ENCODE data around the gene PFAS.

PFAS gene

DNA sequence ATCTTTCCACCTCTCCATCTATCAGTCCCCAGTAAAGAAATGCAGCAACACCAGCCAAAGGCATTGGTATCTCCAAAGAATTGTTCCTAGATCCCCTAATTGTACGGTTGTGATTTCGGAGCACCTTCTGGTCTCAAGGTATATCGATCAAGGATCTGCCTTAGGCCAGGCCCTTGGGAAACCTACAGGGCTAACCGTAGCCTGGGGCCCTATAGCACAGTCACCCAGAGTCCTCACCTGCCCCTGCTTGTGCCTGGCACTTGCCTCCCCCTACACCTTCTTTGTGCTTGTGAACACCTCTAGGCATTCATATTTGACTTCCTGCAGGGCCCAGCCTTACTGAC, 21.9 kb upstream of the PFAS start:
- in situ Hi-C loops (cut with MboI; ENCODE audit: low sequenced_read_pairs, unreplicated experiment) = no loop called here
- TF ChIP-seq, protein P1, sequence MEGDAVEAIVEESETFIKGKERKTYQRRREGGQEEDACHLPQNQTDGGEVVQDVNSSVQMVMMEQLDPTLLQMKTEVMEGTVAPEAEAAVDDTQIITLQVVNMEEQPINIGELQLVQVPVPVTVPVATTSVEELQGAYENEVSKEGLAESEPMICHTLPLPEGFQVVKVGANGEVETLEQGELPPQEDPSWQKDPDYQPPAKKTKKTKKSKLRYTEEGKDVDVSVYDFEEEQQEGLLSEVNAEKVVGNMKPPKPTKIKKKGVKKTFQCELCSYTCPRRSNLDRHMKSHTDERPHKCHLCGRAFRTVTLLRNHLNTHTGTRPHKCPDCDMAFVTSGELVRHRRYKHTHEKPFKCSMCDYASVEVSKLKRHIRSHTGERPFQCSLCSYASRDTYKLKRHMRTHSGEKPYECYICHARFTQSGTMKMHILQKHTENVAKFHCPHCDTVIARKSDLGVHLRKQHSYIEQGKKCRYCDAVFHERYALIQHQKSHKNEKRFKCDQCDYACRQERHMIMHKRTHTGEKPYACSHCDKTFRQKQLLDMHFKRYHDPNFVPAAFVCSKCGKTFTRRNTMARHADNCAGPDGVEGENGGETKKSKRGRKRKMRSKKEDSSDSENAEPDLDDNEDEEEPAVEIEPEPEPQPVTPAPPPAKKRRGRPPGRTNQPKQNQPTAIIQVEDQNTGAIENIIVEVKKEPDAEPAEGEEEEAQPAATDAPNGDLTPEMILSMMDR (IDR thresholded peaks at IDR 0.05; ENCODE audit: borderline replicate concordance, control extremely low read depth, extremely low read depth, insufficient read depth, missing control alignments) = no peak
- no peak for DNase-seq (ENCODE audit: low spot score)

DNA sequence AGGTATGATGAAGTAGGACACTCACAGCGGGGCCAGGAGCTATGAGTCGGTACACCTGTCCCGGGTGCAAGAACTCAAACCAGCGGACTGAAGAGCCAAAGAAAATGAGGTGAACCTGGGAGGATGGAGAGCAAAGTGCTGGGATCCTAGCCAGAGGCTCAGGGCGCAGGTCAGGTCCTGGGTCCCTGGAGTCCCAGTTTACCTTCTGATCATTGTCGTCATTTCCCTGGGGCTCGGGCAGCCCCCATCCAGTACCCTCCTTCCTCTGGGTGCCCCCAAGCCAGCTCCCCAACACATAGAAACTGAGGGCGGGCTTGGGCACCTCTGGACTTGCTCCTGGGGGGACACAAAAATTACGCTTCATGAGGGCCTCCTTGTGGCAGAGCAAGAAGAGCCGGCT, 17.4 kb upstream of the PFAS start:
- no peak for DNase-seq (ENCODE audit: low spot score)
- in situ Hi-C loops (cut with MboI; ENCODE audit: low sequenced_read_pairs, unreplicated experiment) = no loop called here
- TF ChIP-seq, protein P1 (IDR thresholded peaks at IDR 0.05; ENCODE audit: borderline replicate concordance, control extremely low read depth, extremely low read depth, insufficient read depth, missing control alignments) = no peak

DNA sequence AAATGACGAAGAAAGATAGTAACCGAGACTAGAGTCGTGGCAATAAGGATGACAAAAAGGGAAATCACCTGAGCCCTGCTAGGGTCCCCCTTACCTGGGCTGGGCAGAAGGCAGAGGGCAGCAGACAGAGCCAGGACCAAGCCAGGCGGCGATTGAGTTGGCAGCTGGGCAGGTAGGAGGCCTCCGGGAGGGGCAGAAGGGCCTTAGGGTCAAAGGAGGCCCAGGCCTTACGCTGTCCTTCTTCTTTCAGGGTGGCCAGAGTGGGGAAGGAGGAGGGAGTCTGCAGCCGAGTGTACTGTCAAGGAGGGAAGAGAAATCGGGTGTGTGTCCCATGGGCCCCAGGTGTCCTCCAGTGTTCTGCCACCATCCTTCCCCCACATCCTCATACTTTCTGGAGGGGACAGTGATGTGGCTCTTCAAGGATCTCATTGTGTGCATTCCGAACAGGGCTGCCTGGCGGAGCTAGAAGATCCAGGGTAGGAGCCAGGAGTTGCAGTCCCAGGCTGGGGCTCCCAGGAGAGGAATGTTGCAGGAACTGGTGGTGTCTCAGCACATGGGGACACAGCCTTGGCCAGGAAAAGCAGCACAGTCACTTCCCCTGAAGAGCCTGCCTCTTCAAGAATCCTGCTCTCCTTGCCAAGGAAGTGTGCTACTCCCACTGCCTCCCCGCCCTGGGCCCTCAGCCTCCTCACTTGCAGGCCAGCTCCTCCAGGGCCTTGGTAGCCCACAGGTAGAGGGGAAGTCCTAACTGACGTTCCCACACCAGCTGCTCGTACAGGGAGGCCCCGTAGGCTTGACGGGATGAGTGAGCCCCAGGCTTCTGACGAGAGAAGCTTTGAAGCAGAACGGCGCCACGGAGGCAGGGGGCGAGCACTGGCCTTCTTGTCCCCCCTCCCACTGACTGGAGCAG, 14.5 kb upstream of the PFAS start:
- TF ChIP-seq, protein P1 (IDR thresholded peaks at IDR 0.05; ENCODE audit: borderline replicate concordance, control extremely low read depth, extremely low read depth, insufficient read depth, missing control alignments) = no peak
- no peak for DNase-seq (ENCODE audit: low spot score)
- in situ Hi-C loops (cut with MboI; ENCODE audit: low sequenced_read_pairs, unreplicated experiment) = no loop called here

DNA sequence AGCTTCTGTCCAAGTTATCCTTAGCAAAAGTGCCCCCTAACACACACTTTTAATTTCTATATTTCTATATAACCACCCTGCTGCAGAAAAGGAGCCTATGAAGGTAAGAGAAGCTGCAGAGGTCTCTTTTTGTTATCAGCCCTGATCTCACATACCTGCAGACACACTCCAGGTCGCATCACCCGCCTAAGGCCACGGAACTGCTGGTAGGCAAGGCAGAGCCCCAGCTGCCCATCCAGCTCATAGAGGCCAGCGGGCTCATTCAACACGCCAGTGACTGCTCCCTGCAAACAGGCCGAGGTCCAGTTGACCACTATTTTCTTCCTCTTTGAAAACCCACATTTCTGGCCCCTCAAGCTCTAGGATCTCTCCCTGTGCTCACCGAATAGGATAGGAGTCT, 13.4 kb upstream of the PFAS start:
- TF ChIP-seq, protein P1 (IDR thresholded peaks at IDR 0.05; ENCODE audit: borderline replicate concordance, control extremely low read depth, extremely low read depth, insufficient read depth, missing control alignments) = no peak
- in situ Hi-C loops (cut with MboI; ENCODE audit: low sequenced_read_pairs, unreplicated experiment) = no loop called here
- DNase-seq (ENCODE audit: low spot score) = no peak

DNA sequence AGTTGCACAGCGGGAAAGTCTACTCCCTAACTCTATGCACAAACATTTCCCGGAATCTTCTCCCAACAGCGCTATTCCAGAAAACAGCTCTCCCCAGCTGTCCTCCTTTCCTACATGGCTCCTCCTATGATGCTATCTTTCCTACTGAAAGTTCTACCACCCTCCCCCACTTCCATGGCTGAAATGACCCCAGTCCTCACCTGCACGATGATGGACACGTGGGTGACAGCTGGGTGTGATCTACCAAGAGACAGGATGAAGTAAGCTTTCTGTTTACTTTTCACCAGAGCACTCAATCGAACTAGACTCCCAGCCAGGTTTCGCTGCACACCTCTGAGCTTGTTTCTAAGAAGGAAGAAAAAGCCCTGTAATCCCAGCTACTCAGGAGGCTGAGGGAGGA, 11.9 kb upstream of the PFAS start:
- no peak for DNase-seq (ENCODE audit: low spot score)
- in situ Hi-C loops (cut with MboI; ENCODE audit: low sequenced_read_pairs, unreplicated experiment) = no loop called here
- TF ChIP-seq, protein P1 (IDR thresholded peaks at IDR 0.05; ENCODE audit: borderline replicate concordance, control extremely low read depth, extremely low read depth, insufficient read depth, missing control alignments) = no peak

DNA sequence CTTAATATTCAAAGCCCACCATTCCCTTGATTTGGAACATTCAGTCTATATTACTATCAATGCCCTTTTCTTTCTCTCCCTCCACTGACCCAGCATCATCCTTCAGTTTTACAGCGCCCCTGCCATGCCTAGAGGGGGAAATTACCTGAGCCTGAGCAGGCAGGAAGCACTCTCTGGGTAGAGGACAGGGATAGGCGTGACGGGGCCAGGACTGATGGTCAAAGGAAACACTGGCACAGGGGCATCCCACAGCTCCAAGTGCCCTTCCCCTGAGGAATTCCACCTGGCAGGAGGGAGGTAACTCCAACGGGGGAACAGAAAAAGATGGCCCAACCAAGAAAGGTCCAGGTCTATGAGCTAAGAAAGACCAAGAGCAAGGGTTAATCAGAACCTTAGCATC, 11.2 kb upstream of the PFAS start:
- no peak for DNase-seq (ENCODE audit: low spot score)
- TF ChIP-seq, protein P1 (IDR thresholded peaks at IDR 0.05; ENCODE audit: borderline replicate concordance, control extremely low read depth, extremely low read depth, insufficient read depth, missing control alignments) = no peak
- in situ Hi-C loops (cut with MboI; ENCODE audit: low sequenced_read_pairs, unreplicated experiment) = no loop called here

Data from GM13976 (cell line).